Colonic mucosa (tissue), 4 donors: ENCODE results near the gene MMP15. TPM values are rescaled to one million over a fixed set of nuclear protein-coding genes. Genes with fewer than 3 reads are reported as not detected.
"Not testable (repeated sequence)": the region's sequence is repeated elsewhere in the genome, so short reads cannot be mapped to it uniquely, and the experiment has no call there.

Experiments
- DNase-seq: peaks from one replicate; pipeline ENCODE4 v3.0.0-alpha.2; 2020
- H3K27ac ChIP-seq: fragments of 200-600 bp; one replicate; pipeline ENCODE4 v1.8.0; 2021
- H3K27me3 ChIP-seq: fragments of 200-600 bp; one replicate; pipeline ENCODE4 v1.8.0; 2021
- H3K36me3 ChIP-seq: fragments of 200-600 bp; one replicate; pipeline ENCODE4 v1.8.0; 2021
- H3K4me1 ChIP-seq: fragments of 200-600 bp; one replicate; pipeline ENCODE4 v1.8.0; 2021; ENCODE audit warnings: mild to moderate bottlenecking
- H3K4me3 ChIP-seq: fragments of 200-600 bp; one replicate; pipeline ENCODE4 v1.8.0; 2021
- H3K9ac ChIP-seq, 2 donors: one replicate each; pipeline ENCODE4 v1.7.0; 2013; ENCODE audit warnings: control low read depth in 2 of 2, low read depth in 2 of 2, low read length in 2 of 2
- H3K9me3 ChIP-seq: fragments of 200-600 bp; one replicate; pipeline ENCODE4 v1.8.0; 2021
- intact Hi-C: fragments of 100-400 bp; cut with DNase I; formaldehyde crosslinking; loops from one replicate; pipeline ENCODE4 v1.14.1; 2022
- total RNA-seq, 2 donors: library from RNA; stranded (reverse); fragmentation: NEBNext Ultra II Directional in 1 of 2; extraction: Animal tissue kit (Norgen Biotek cat#: 25700) in 1 of 2; gene quantifications; one replicate each; pipeline ENCODE4 v1.2.1, GENCODE V29; 2021
- TF ChIP-seq, protein P1 (sequence below): fragments of 200-600 bp; IDR thresholded peaks from one replicate; pipeline ENCODE4 v1.8.0; 2022; ENCODE audit warnings: antibody characterized with exemption, mild to moderate bottlenecking
- donor health status: healthy.
- donor health status: DM: no; HTN: no; CAD: no.
- donor health status: DM: no; HTN: no; CAD: no.

Gene MMP15
- total RNA-seq, 2 donors from 2014 or later = 79.2 to 126 TPM

GRCh38 chr16:57999971-58000705 lies 25.4 kb upstream of the MMP15 start, which contains the start of gene ZNF319:
ZNF319 (minus strand) TSS chr16:58000672; CDS start chr16:57998265, 2,407 bp downstream.
- H3K4me3 ChIP-seq = peak within 1 kb of the TSS; percentile 84
- intact Hi-C loops = loop anchor here (10.0 kb wide), 1 partner anchor 245 kb away; no protein-coding TSS in a partner anchor
- TF ChIP-seq, protein P1, sequence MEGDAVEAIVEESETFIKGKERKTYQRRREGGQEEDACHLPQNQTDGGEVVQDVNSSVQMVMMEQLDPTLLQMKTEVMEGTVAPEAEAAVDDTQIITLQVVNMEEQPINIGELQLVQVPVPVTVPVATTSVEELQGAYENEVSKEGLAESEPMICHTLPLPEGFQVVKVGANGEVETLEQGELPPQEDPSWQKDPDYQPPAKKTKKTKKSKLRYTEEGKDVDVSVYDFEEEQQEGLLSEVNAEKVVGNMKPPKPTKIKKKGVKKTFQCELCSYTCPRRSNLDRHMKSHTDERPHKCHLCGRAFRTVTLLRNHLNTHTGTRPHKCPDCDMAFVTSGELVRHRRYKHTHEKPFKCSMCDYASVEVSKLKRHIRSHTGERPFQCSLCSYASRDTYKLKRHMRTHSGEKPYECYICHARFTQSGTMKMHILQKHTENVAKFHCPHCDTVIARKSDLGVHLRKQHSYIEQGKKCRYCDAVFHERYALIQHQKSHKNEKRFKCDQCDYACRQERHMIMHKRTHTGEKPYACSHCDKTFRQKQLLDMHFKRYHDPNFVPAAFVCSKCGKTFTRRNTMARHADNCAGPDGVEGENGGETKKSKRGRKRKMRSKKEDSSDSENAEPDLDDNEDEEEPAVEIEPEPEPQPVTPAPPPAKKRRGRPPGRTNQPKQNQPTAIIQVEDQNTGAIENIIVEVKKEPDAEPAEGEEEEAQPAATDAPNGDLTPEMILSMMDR = no peak
- no peaks in the 10 kb centered on the region for H3K4me1 ChIP-seq
- H3K9me3 ChIP-seq = no peaks in the 10 kb centered on the region
- peak within 1 kb of the TSS; percentile 91 for H3K27ac ChIP-seq
- H3K27me3 ChIP-seq = no peaks in the 10 kb centered on the region
- DNase-seq = no peak
- peak within 1 kb of the TSS; percentile 78 to 88 for H3K9ac ChIP-seq
- peaks cover 8% of the 10 kb centered on the region for H3K36me3 ChIP-seq

DNA sequence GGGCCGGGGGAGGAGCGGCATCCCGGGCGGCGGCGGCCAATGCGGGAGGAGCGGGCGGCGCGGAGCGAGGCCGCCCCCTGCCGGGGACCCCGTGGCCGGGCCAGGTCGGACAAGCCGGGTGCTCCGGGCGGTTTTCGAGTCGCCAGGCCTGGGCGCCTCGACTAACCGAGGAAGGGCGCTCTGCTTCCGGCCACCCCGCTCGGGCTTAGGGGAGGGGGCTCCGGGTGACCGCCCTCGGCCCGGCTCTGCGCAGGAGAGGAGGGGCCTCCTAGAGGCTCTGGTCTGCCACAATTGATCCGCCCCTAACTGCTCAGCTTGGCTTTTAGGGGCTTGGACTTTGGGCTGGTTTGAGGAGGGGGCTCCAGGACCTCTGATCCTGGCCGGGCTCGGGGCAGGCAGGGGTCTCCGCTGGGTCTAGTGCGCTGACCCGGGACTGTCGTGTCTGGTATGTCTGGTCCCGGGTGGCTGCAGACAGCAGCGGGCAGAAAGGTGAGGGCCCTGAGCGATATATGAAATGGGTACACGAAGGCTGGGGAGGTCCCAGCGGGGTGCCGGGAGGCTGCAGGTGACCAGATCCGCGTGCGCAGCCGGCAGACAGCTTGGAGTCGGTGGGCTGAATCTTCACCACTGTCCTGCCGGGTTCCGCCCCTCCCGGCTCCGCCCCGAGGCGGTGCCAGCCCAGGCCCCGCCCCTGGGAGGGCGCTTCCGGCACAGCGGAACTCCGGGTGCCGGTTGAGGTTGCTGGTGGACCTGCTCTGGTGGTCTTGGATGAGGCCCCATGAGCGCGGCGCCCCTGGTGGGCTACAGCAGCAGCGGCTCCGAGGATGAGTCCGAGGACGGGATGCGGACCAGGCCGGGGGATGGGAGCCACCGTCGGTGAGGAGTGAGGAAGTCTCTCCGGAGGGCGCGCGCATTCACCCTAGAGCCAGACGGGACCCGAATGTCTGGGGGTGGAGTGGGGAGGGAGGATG lies 24.6 kb upstream of the MMP15 start, which contains the start of gene USB1:
USB1 (plus strand) TSS at position 702 of the 971 bp plus-strand sequence; CDS start at position 779, 77 bp downstream.
- Histone ChIP-seq H3K9me3 (no peaks in the 10 kb centered on the region), H3K4me1 (no peaks in the 10 kb centered on the region), H3K27me3 (no peaks in the 10 kb centered on the region), H3K9ac (peak within 1 kb of the TSS; percentile 78 to 88), H3K27ac (peak within 1 kb of the TSS; percentile 91), H3K36me3 (peaks cover 8% of the 10 kb centered on the region), H3K4me3 (peak within 1 kb of the TSS; percentile 84)
- DNase-seq = peak; percentile 89
- intact Hi-C loops = no loop called here
- TF ChIP-seq, protein P1 = peak; percentile 49

- no peak for DNase-seq
- Histone ChIP-seq H3K27me3 (no peaks in the 10 kb centered on the region), H3K27ac (no peak overlapping the region), H3K4me3 (peak overlapping the region; percentile 84), H3K9ac (peak overlapping the region; percentile 78 to 88), H3K36me3 (peaks cover 8% of the 10 kb centered on the region), H3K4me1 (no peaks in the 10 kb centered on the region), H3K9me3 (no peaks in the 10 kb centered on the region)
- TF ChIP-seq, protein P1 = no peak
- intact Hi-C loops = loop anchor here (2.0 kb wide), 1 partner anchor 101 kb away; no protein-coding TSS in a partner anchor
Measured at GRCh38 chr16:58001781-58002415, 23.7 kb upstream of the MMP15 start.

- H3K36me3 ChIP-seq = peaks cover 5% of the 10 kb centered on the region
- no peak overlapping the region for H3K27ac ChIP-seq
- no peaks in the 10 kb centered on the region for H3K9me3 ChIP-seq
- TF ChIP-seq, protein P1 = no peak
- no peaks in the 10 kb centered on the region for H3K27me3 ChIP-seq
- H3K9ac ChIP-seq = no peak overlapping the region
- DNase-seq = no peak
- intact Hi-C loops = loop anchor here (2.0 kb wide), 1 partner anchor 102 kb away; no protein-coding TSS in a partner anchor
- H3K4me3 ChIP-seq = no peak overlapping the region
- no peaks in the 10 kb centered on the region for H3K4me1 ChIP-seq
Measured at GRCh38 chr16:58002416-58002800, 23.1 kb upstream of the MMP15 start.

DNA sequence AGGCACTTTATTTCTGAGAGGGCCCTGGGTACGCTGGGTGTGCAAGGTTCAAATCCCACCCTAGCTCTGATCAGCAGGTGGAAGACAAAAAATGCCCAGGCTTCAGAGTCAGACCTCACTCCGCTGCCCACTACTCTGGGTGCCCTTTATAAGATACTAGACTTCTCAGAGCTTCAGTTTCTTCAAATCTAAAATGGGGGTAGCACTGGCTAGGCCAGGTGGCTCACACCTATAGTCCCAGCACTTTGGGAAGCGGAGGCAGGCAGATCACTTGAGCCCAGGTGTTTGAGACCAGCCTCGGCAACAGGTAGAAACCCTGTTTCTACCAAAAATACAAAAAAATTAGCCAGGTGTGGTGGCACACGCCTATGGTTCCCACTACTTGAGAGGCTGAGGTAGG lies 22.6 kb upstream of the MMP15 start:
- TF ChIP-seq, protein P1 = no peak
- Histone ChIP-seq H3K27ac (no peak overlapping the region), H3K27me3 (no peaks in the 10 kb centered on the region), H3K9me3 (no peaks in the 10 kb centered on the region), H3K9ac (no peak overlapping the region), H3K36me3 (no peaks in the 10 kb centered on the region), H3K4me3 (no peak overlapping the region), H3K4me1 (no peaks in the 10 kb centered on the region)
- no peak for DNase-seq
- intact Hi-C loops = loop anchor here (2.0 kb wide), 1 partner anchor 102 kb away; no protein-coding TSS in a partner anchor

- H3K27me3 ChIP-seq, H3K36me3 ChIP-seq: not testable (repeated sequence)
Measured at GRCh38 chr16:58004736-58005135, 20.8 kb upstream of the MMP15 start.

More at GRCh38 chr16:58004736-58005135, 20.8 kb upstream of the MMP15 start:
- H3K4me3 ChIP-seq, H3K9me3 ChIP-seq, H3K9ac ChIP-seq, DNase-seq, H3K4me1 ChIP-seq, H3K27ac ChIP-seq, intact Hi-C loops: not testable (repeated sequence)
